Trophoblast cell (in vitro differentiated cells and primary cell): ENCODE measurements around the gene PHLDB3.
A peak's percentile ranks its signal among the peaks of the same experiment; 100 is the strongest.

Experiments
- DNase-seq, 2 donors: peaks; one replicate each; pipeline ENCODE4 v3.0.0-alpha.2; 2016
- H2AFZ ChIP-seq: 2 replicates; pipeline ENCODE4 v1.6.1; 2013; ENCODE audit warnings: low read length, moderate library complexity, mild to moderate bottlenecking; ENCODE audit not compliant: insufficient read depth, poor library complexity
- H2AK5ac ChIP-seq: 2 replicates; pipeline ENCODE4 v1.6.1; 2013; ENCODE audit warnings: mild to moderate bottlenecking, low read length
- H2BK120ac ChIP-seq: 2 replicates; pipeline ENCODE4 v1.6.1; 2013; ENCODE audit warnings: low read length, mild to moderate bottlenecking, moderate library complexity; ENCODE audit not compliant: insufficient read depth, poor library complexity
- H2BK12ac ChIP-seq: 2 replicates; pipeline ENCODE4 v1.6.1; 2013; ENCODE audit warnings: mild to moderate bottlenecking, low read length, moderate library complexity
- H2BK5ac ChIP-seq: 2 replicates; pipeline ENCODE4 v1.6.1; 2013; ENCODE audit warnings: low read length, low read depth, moderate library complexity, mild to moderate bottlenecking; ENCODE audit not compliant: poor library complexity
- H3K14ac ChIP-seq: 2 replicates; pipeline ENCODE4 v1.6.1; 2013; ENCODE audit warnings: mild to moderate bottlenecking, low read length
- H3K18ac ChIP-seq: 2 replicates; pipeline ENCODE4 v1.6.1; 2013; ENCODE audit warnings: mild to moderate bottlenecking, low read length
- H3K23ac ChIP-seq: 2 replicates; pipeline ENCODE4 v1.6.1; 2013; ENCODE audit warnings: low read length
- H3K27ac ChIP-seq: 2 replicates; pipeline ENCODE4 v1.5.1; 2013; ENCODE audit warnings: low read depth, mild to moderate bottlenecking, inconsistent platforms, low read length, moderate library complexity
- H3K27me3 ChIP-seq: 2 replicates; pipeline ENCODE4 v1.6.1; 2013; ENCODE audit warnings: inconsistent platforms, mild to moderate bottlenecking, low read length, moderate library complexity; ENCODE audit not compliant: insufficient read depth
- H3K36me3 ChIP-seq, 2 experiments: 1 replicate in 1 of 2; 2 replicates in 1 of 2; pipeline ENCODE4 v1.6.1; 2013; ENCODE audit warnings: low read length in 2 of 2, mild to moderate bottlenecking in 2 of 2, moderate library complexity in 1 of 2; ENCODE audit not compliant: insufficient read depth in 2 of 2, control insufficient read depth in 1 of 2
- H3K4ac ChIP-seq: 2 replicates; pipeline ENCODE4 v1.6.1; 2013; ENCODE audit warnings: low read depth, mild to moderate bottlenecking, low read length, moderate library complexity
- H3K4me1 ChIP-seq, 2 experiments: 1 replicate in 1 of 2; 2 replicates in 1 of 2; pipeline ENCODE4 v1.6.1; 2013; ENCODE audit warnings: low read length in 2 of 2, mild to moderate bottlenecking in 2 of 2, moderate library complexity in 1 of 2; ENCODE audit not compliant: insufficient read depth in 2 of 2, control insufficient read depth in 1 of 2
- H3K4me2 ChIP-seq: 2 replicates; pipeline ENCODE4 v1.6.1; 2013; ENCODE audit warnings: inconsistent platforms, mild to moderate bottlenecking, low read length, moderate library complexity
- H3K4me3 ChIP-seq: 2 replicates; pipeline ENCODE4 v1.5.1; 2013; ENCODE audit warnings: mild to moderate bottlenecking, low read depth, low read length, inconsistent platforms
- H3K79me1 ChIP-seq: one replicate; pipeline ENCODE4 v1.6.1; 2013; ENCODE audit warnings: low read length
- H3K79me2 ChIP-seq: 2 replicates; pipeline ENCODE4 v1.6.1; 2013; ENCODE audit warnings: low read length, mild to moderate bottlenecking; ENCODE audit not compliant: control insufficient read depth, insufficient read depth, poor library complexity
- H3K9ac ChIP-seq: 2 replicates; pipeline ENCODE4 v1.6.1; 2013; ENCODE audit warnings: mild to moderate bottlenecking, low read length
- H3K9me3 ChIP-seq: 2 replicates; pipeline ENCODE4 v1.6.1; 2013; ENCODE audit warnings: low read depth, mild to moderate bottlenecking, control low read depth, inconsistent platforms, low read length; ENCODE audit not compliant: insufficient read depth
- H4K12ac ChIP-seq: 2 replicates; pipeline ENCODE4 v1.6.1; 2013; ENCODE audit warnings: low read depth, mild to moderate bottlenecking, low read length, moderate library complexity
- H4K8ac ChIP-seq: 2 replicates; pipeline ENCODE4 v1.6.1; 2013; ENCODE audit warnings: low read depth, mild to moderate bottlenecking, low read length, moderate library complexity
- H4K91ac ChIP-seq: one replicate; pipeline ENCODE4 v1.6.1; 2013; ENCODE audit warnings: low read depth, mild to moderate bottlenecking, low read length, moderate library complexity
- WGBS: extraction: QIAGEN DNeasy Blood & Tissue Kit; methylation state at CpG from one replicate; pipeline ENCODE4 v1.1.7; 2013; ENCODE audit warnings: missing lambda C conversion rate; ENCODE audit not compliant: insufficient read length, insufficient coverage; ENCODE audit errors: extremely low coverage; 5-methylcytosine and 5-hydroxymethylcytosine counted together

Gene PHLDB3

GRCh38 chr19:43474986-43475705 is 29.4 kb downstream of the PHLDB3 start:
- H3K14ac ChIP-seq, result no peak overlapping the region
- H3K4me3 ChIP-seq, result peak overlapping the region; percentile 58
- no peaks in the 10 kb centered on the region for H3K27me3 ChIP-seq
- peak overlapping the region; percentile 81 for H4K8ac ChIP-seq
- DNase-seq, result peak; percentile 98 to 100
- peak overlapping the region; percentile 46 for H3K27ac ChIP-seq
- H2BK120ac ChIP-seq, result no peak overlapping the region
- H3K9me3 ChIP-seq, result no peaks in the 10 kb centered on the region
- H3K36me3 ChIP-seq, result peaks cover 0 to 2% of the 10 kb centered on the region in 2 experiments
- peak overlapping the region; percentile 68 for H3K4me2 ChIP-seq
- no peak overlapping the region for H2BK12ac ChIP-seq
- peak overlapping the region; percentile 40 for H4K91ac ChIP-seq
- no peak overlapping the region for H3K4ac ChIP-seq
- no peak overlapping the region for H2AK5ac ChIP-seq
- WGBS, result no CpG with 5 or more reads among the region's 46 CpGs
- peak overlapping the region; percentile 8 for H2AFZ ChIP-seq
- H4K12ac ChIP-seq, result peak overlapping the region; percentile 39
- H3K79me1 ChIP-seq, result peaks cover 4% of the 10 kb centered on the region
- no peak overlapping the region for H3K23ac ChIP-seq
- H3K9ac ChIP-seq, result peak overlapping the region; percentile 21
- no peaks in the 10 kb centered on the region for H3K79me2 ChIP-seq
- peaks cover 7 to 10% of the 10 kb centered on the region in 2 experiments for H3K4me1 ChIP-seq
- H2BK5ac ChIP-seq, result no peak overlapping the region
- H3K18ac ChIP-seq, result no peak overlapping the region

GRCh38 chr19:43474487-43474886 is 30.1 kb downstream of the PHLDB3 start:
- Histone ChIP-seq H3K18ac (no peak overlapping the region), H3K36me3 (no peaks in the 10 kb centered on the region), H3K79me2 (no peaks in the 10 kb centered on the region), H3K9ac (peak overlapping the region; percentile 21), H3K4me1 (peaks cover 7 to 10% of the 10 kb centered on the region in 2 experiments), H3K14ac (no peak overlapping the region), H3K4me2 (no peak overlapping the region), H3K27me3 (no peaks in the 10 kb centered on the region), H2BK5ac (no peak overlapping the region), H4K91ac (no peak overlapping the region), H2AFZ (no peak overlapping the region), H2AK5ac (no peak overlapping the region), H4K8ac (no peak overlapping the region), H3K23ac (no peak overlapping the region), H3K27ac (peak overlapping the region; percentile 46), H3K4me3 (no peak overlapping the region), H3K9me3 (no peaks in the 10 kb centered on the region), H3K4ac (no peak overlapping the region), H3K79me1 (peaks cover 4% of the 10 kb centered on the region), H2BK120ac (no peak overlapping the region), H2BK12ac (no peak overlapping the region), H4K12ac (no peak overlapping the region)
- DNase-seq, result no peak
- no CpG with 5 or more reads among the region's 4 CpGs for WGBS

GRCh38 chr19:43471091-43471490 is 33.5 kb downstream of the PHLDB3 start:
- Histone ChIP-seq H3K9me3 (no peaks in the 10 kb centered on the region), H3K14ac (no peak overlapping the region), H2AFZ (no peak overlapping the region), H3K79me2 (no peaks in the 10 kb centered on the region), H3K18ac (no peak overlapping the region), H3K4me1 (peaks cover 5 to 6% of the 10 kb centered on the region in 2 experiments), H3K9ac (no peak overlapping the region), H3K79me1 (peaks cover 2% of the 10 kb centered on the region), H3K4me2 (no peak overlapping the region), H3K27ac (no peak overlapping the region), H3K4ac (no peak overlapping the region), H4K91ac (no peak overlapping the region), H2BK5ac (no peak overlapping the region), H4K12ac (no peak overlapping the region), H2AK5ac (no peak overlapping the region), H3K36me3 (no peaks in the 10 kb centered on the region), H4K8ac (no peak overlapping the region), H3K23ac (no peak overlapping the region), H3K27me3 (no peaks in the 10 kb centered on the region), H2BK120ac (no peak overlapping the region), H2BK12ac (no peak overlapping the region), H3K4me3 (no peak overlapping the region)
- no peak for DNase-seq
- no CpG with 5 or more reads among the region's 5 CpGs for WGBS

GRCh38 chr19:43470288-43470687 is 34.3 kb downstream of the PHLDB3 start:
- Histone ChIP-seq H3K18ac (no peak overlapping the region), H3K4me1 (peaks cover 9% of the 10 kb centered on the region in 2 experiments), H3K27ac (no peak overlapping the region), H2AFZ (no peak overlapping the region), H4K8ac (no peak overlapping the region), H3K4me3 (no peak overlapping the region), H3K23ac (no peak overlapping the region), H3K79me1 (peaks cover under 1% of the 10 kb centered on the region), H2AK5ac (no peak overlapping the region), H3K14ac (no peak overlapping the region), H3K36me3 (no peaks in the 10 kb centered on the region), H3K9ac (no peak overlapping the region), H3K4me2 (no peak overlapping the region), H4K12ac (no peak overlapping the region), H3K4ac (no peak overlapping the region), H3K79me2 (no peaks in the 10 kb centered on the region), H2BK12ac (no peak overlapping the region), H4K91ac (no peak overlapping the region), H2BK120ac (no peak overlapping the region), H3K9me3 (no peaks in the 10 kb centered on the region), H3K27me3 (no peaks in the 10 kb centered on the region), H2BK5ac (no peak overlapping the region)
- WGBS, result no CpG with 5 or more reads among the region's 10 CpGs
- peak; percentile 91 to 92 for DNase-seq
